Measurements from ENCODE around the gene APRT. TPM values are rescaled to one million over a fixed set of nuclear protein-coding genes. Genes with fewer than 3 reads are reported as not detected.

APRT gene
- total and polyA plus RNA-seq, 9 of the 15 experiments (the other 6 are each of a cell fraction or from before 2014, with no cell fraction given): 41.7 to 409 (median 146) TPM

DNA sequence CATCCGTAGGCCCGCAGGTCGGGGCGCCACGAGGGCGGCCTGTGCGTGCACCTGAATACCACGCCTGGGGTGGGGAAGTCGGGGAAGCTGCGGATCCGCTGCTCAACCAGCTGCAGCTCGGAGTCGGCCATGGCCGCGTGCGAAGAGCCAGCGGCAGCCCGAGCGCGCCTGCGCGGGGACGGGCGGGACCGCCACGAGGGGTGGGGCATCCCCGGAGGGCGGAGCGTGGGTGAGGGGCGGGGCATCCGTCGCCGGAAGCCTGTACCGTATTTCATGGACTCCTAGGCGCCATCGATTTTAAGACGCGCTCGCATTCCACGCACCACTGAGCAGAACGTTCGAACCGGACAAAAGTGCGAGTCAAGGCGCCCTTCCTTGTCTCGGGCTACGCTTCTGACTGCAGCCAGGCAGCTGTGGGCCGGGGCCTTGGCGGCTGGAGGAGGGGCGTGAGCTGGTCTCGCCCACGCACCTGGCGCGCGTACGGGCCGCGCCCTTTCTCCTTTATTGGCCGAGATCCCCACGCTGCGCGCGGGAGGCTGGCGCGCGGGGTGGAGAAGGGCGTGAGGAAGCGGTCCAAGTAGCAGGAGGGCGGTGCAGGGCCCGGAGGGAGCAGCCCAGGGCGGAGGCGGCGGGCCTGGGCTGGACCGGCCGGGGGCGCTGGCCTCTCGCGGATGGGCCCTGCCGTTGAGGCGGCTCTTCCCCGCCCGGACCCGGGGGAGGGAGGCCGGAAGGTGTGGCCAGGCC is at the start of gene APRT (continued):
- TF ChIP-seq ZFP36 (IDR thresholded peaks at IDR 0.05; ENCODE audit: low read depth, low read length, partially characterized antibody): no peak
- TF ChIP-seq, protein P1, sequence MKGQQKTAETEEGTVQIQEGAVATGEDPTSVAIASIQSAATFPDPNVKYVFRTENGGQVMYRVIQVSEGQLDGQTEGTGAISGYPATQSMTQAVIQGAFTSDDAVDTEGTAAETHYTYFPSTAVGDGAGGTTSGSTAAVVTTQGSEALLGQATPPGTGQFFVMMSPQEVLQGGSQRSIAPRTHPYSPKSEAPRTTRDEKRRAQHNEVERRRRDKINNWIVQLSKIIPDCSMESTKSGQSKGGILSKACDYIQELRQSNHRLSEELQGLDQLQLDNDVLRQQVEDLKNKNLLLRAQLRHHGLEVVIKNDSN (CRISPR knock-in tag; IDR thresholded peaks at IDR 0.05): no peak
- TF ChIP-seq FOXJ3 (CRISPR knock-in tag; IDR thresholded peaks at IDR 0.05): no peak
- TF ChIP-seq ETS2 (tag; IDR thresholded peaks at IDR 0.05; ENCODE audit: borderline replicate concordance, poor library complexity, severe bottlenecking): no peak
- no peak for TF ChIP-seq ZNF507 (tag; conservative IDR thresholded peaks at IDR 0.05)
- peak; percentile 33; the same call in 1 of the 2 replicates for TF ChIP-seq ZBTB17 (CRISPR knock-in tag; IDR thresholded peaks at IDR 0.05)
- TF ChIP-seq KLF1 (tag; IDR thresholded peaks at IDR 0.05): peak; percentile 88
- TF ChIP-seq MTF1 (CRISPR knock-in tag; IDR thresholded peaks at IDR 0.05; ENCODE audit: borderline replicate concordance): no peak
- TF ChIP-seq ZNF274 (IDR thresholded peaks at IDR 0.05; ENCODE audit: borderline replicate concordance, low read depth, low read length): no peak
- TF ChIP-seq, protein P2, sequence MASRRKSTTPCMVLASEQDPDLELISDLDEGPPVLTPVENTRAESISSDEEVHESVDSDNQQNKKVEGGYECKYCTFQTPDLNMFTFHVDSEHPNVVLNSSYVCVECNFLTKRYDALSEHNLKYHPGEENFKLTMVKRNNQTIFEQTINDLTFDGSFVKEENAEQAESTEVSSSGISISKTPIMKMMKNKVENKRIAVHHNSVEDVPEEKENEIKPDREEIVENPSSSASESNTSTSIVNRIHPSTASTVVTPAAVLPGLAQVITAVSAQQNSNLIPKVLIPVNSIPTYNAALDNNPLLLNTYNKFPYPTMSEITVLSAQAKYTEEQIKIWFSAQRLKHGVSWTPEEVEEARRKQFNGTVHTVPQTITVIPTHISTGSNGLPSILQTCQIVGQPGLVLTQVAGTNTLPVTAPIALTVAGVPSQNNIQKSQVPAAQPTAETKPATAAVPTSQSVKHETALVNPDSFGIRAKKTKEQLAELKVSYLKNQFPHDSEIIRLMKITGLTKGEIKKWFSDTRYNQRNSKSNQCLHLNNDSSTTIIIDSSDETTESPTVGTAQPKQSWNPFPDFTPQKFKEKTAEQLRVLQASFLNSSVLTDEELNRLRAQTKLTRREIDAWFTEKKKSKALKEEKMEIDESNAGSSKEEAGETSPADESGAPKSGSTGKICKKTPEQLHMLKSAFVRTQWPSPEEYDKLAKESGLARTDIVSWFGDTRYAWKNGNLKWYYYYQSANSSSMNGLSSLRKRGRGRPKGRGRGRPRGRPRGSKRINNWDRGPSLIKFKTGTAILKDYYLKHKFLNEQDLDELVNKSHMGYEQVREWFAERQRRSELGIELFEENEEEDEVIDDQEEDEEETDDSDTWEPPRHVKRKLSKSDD (conservative IDR thresholded peaks at IDR 0.05; ENCODE audit: low read length): no peak
- 0 out of 2 replicates have a peak, but pooled peaks have one; percentile 82 for TF ChIP-seq NR1H2 (CRISPR knock-in tag; IDR thresholded peaks at IDR 0.05)
- TF ChIP-seq, protein P3, sequence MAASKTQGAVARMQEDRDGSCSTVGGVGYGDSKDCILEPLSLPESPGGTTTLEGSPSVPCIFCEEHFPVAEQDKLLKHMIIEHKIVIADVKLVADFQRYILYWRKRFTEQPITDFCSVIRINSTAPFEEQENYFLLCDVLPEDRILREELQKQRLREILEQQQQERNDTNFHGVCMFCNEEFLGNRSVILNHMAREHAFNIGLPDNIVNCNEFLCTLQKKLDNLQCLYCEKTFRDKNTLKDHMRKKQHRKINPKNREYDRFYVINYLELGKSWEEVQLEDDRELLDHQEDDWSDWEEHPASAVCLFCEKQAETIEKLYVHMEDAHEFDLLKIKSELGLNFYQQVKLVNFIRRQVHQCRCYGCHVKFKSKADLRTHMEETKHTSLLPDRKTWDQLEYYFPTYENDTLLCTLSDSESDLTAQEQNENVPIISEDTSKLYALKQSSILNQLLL (CRISPR knock-in tag; IDR thresholded peaks at IDR 0.05; ENCODE audit: borderline replicate concordance): no peak
- TF ChIP-seq KAT7 (CRISPR knock-in tag; IDR thresholded peaks at IDR 0.05; ENCODE audit: borderline replicate concordance): peak; percentile 16; the same call in 1 of the 2 replicates
- peak; percentile 50 to 62; a peak in 1 of 4 replicates for TF ChIP-seq SIN3A (IDR thresholded peaks at IDR 0.05; ENCODE audit: borderline replicate concordance in 2 of 2, control insufficient read depth in 1 of 2, low read depth in 2 of 2, low read length in 2 of 2)
- no peak for TF ChIP-seq ZNF780A (CRISPR knock-in tag; IDR thresholded peaks at IDR 0.05)
- peak; percentile 52; the same call in 1 of the 2 replicates for TF ChIP-seq ZEB2 (IDR thresholded peaks at IDR 0.05)
- TF ChIP-seq E2F3 (CRISPR knock-in tag; IDR thresholded peaks at IDR 0.05): peak; percentile 60; the same call in 1 of the 2 replicates
- TF ChIP-seq ADNP (tag; IDR thresholded peaks at IDR 0.05): no peak
- TF ChIP-seq TRIM24 (IDR thresholded peaks at IDR 0.05): peak in 1 of 2 experiments; percentile 63; a peak in 1 of 4 replicates
- TF ChIP-seq, protein P4, sequence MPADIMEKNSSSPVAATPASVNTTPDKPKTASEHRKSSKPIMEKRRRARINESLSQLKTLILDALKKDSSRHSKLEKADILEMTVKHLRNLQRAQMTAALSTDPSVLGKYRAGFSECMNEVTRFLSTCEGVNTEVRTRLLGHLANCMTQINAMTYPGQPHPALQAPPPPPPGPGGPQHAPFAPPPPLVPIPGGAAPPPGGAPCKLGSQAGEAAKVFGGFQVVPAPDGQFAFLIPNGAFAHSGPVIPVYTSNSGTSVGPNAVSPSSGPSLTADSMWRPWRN (IDR thresholded peaks at IDR 0.05; ENCODE audit: low read depth): peak; percentile 53; the same call in 1 of the 2 replicates
- TF ChIP-seq XRCC4 (IDR thresholded peaks at IDR 0.05; ENCODE audit: extremely low read depth, insufficient read depth, insufficient read length): no peak
- TF ChIP-seq KDM5B (IDR thresholded peaks at IDR 0.05; ENCODE audit: insufficient replicate concordance, low read depth, low read length): peak; percentile 74
